Lung microvascular endothelial cell (primary cell): Measurements from ENCODE around the gene SLCO3A1. TPM values are rescaled to one million over a fixed set of nuclear protein-coding genes. Genes with fewer than 3 reads are reported as not detected.
"Not testable (repeated sequence)": the region's sequence is repeated elsewhere in the genome, so short reads cannot be mapped to it uniquely, and the experiment has no call there.

Experiments
- DNase-seq, 2 donors: peaks; one replicate each; pipeline versions ENCODE4 v3.0.0 to v3.0.0-alpha.2; 2010; ENCODE audit warnings: low read depth in 2 of 2
- total RNA-seq: library from RNA; depleted of rRNA; stranded (reverse); fragments of >200 nt; gene quantifications from 2 replicates; pipeline ENCODE4 v1.2.1, GENCODE V29; 2014

SLCO3A1 gene
- total RNA-seq, 1 donor from 2014 or later = 0.20 TPM

GRCh38 chr15:92062505-92062904 lies 209.0 kb downstream of the SLCO3A1 start:
- no peak for DNase-seq

GRCh38 chr15:92068121-92068520 lies 214.6 kb downstream of the SLCO3A1 start:
- DNase-seq = no peak

- DNase-seq = peak in 1 of 2 donors; percentile 79
Measured at GRCh38 chr15:92069308-92070250, 216.1 kb downstream of the SLCO3A1 start.

- not testable (repeated sequence) for DNase-seq
Measured at GRCh38 chr15:92070251-92070650, 216.7 kb downstream of the SLCO3A1 start.

GRCh38 chr15:92071045-92071634 lies 217.6 kb downstream of the SLCO3A1 start:
- no peak for DNase-seq

GRCh38 chr15:92073044-92073785 lies 219.7 kb downstream of the SLCO3A1 start:
- DNase-seq = no peak

GRCh38 chr15:92074101-92074500 lies 220.6 kb downstream of the SLCO3A1 start:
- peak in 1 of 2 donors; percentile 11 for DNase-seq

- peak in 1 of 2 donors; percentile 64 for DNase-seq
Measured at GRCh38 chr15:92074646-92075045, 221.1 kb downstream of the SLCO3A1 start.

GRCh38 chr15:92075764-92076163 lies 222.3 kb downstream of the SLCO3A1 start:
- peak in 1 of 2 donors; percentile 8 for DNase-seq

- no peak for DNase-seq
Measured at GRCh38 chr15:92076541-92076940, 223.0 kb downstream of the SLCO3A1 start.

- DNase-seq = peak; percentile 52 to 71
Measured at GRCh38 chr15:92077353-92078085, 224.0 kb downstream of the SLCO3A1 start.

- no peak for DNase-seq
Measured at GRCh38 chr15:92078270-92078669, 224.8 kb downstream of the SLCO3A1 start.

GRCh38 chr15:92079047-92079446 lies 225.5 kb downstream of the SLCO3A1 start:
- peak; percentile 2 to 14 for DNase-seq

GRCh38 chr15:92079647-92080255 lies 226.2 kb downstream of the SLCO3A1 start:
- DNase-seq = no peak

GRCh38 chr15:92082006-92082843 lies 228.7 kb downstream of the SLCO3A1 start:
- DNase-seq = peak; percentile 49 to 64

- no peak for DNase-seq
Measured at GRCh38 chr15:92083190-92083589, 229.7 kb downstream of the SLCO3A1 start.

- DNase-seq = no peak
Measured at GRCh38 chr15:92087211-92087610, 233.7 kb downstream of the SLCO3A1 start.

- DNase-seq = peak; percentile 43 to 46
Measured at GRCh38 chr15:92091155-92091734, 237.7 kb downstream of the SLCO3A1 start.

- DNase-seq = peak in 1 of 2 donors; percentile 10
Measured at GRCh38 chr15:92092289-92093105, 239.0 kb downstream of the SLCO3A1 start.
